Fibroblast of villous mesenchyme (primary cell): Measurements from ENCODE around the gene BCAM. TPM values are rescaled to one million over a fixed set of nuclear protein-coding genes. Genes with fewer than 3 reads are reported as not detected.
A peak's percentile ranks its signal among the peaks of the same experiment; 100 is the strongest.
"Not testable (repeated sequence)": the region's sequence is repeated elsewhere in the genome, so short reads cannot be mapped to it uniquely, and the experiment has no call there.

Experiments used
- DNase-seq: peaks from one replicate; pipeline ENCODE4 v3.0.0-alpha.2; 2010; ENCODE audit warnings: low read depth
- H3K4me3 ChIP-seq: 2 replicates; pipeline ENCODE4 v1.5.1; 2011; ENCODE audit warnings: low read depth, mild to moderate bottlenecking, low read length
- CTCF ChIP-seq: IDR thresholded peaks from 2 replicates; pipeline ENCODE4 v1.5.1; 2012; ENCODE audit warnings: low read depth, mild to moderate bottlenecking, low read length; ENCODE audit not compliant: insufficient read depth
- total RNA-seq: library from RNA; depleted of rRNA; stranded (reverse); fragments of >200 nt; gene quantifications from 2 replicates; pipeline ENCODE4 v1.2.3, GENCODE V29; 2012

BCAM gene
- total RNA-seq, 1 donor = 15.1 TPM

GRCh38 chr19:44770550-44771257 lies 38.2 kb upstream of the BCAM start:
- peak; percentile 72 for TF ChIP-seq CTCF
- DNase-seq = peak; percentile 96
- H3K4me3 ChIP-seq = no peak overlapping the region

- DNase-seq = not testable (repeated sequence)
Measured at GRCh38 chr19:44772144-44772543, 36.8 kb upstream of the BCAM start.

GRCh38 chr19:44772959-44773358 lies 35.9 kb upstream of the BCAM start:
- no peak overlapping the region for H3K4me3 ChIP-seq
- no peak for DNase-seq
- TF ChIP-seq CTCF = no peak

More at GRCh38 chr19:44772144-44772543, 36.8 kb upstream of the BCAM start:
- H3K4me3 ChIP-seq = not testable (repeated sequence)

GRCh38 chr19:44775676-44776240 lies 33.1 kb upstream of the BCAM start:
- DNase-seq = no peak
- no peak for TF ChIP-seq CTCF
- no peak overlapping the region for H3K4me3 ChIP-seq

- no peak for TF ChIP-seq CTCF
- no peak overlapping the region for H3K4me3 ChIP-seq
- DNase-seq = no peak
Measured at GRCh38 chr19:44776402-44777096, 32.4 kb upstream of the BCAM start.

- no peak for DNase-seq
- H3K4me3 ChIP-seq = no peak within 1 kb of the TSS
- TF ChIP-seq CTCF = no peak
Measured at GRCh38 chr19:44777715-44778347, 31.1 kb upstream of the BCAM start, which contains the start of gene CBLC. Gene CBLC (plus strand): TSS chr19:44777890. CDS start chr19:44777932, 42 bp downstream.

GRCh38 chr19:44779150-44779549 lies 29.8 kb upstream of the BCAM start:
- DNase-seq = no peak
- no peak overlapping the region for H3K4me3 ChIP-seq
- no peak for TF ChIP-seq CTCF

- not testable (repeated sequence) for DNase-seq
Measured at GRCh38 chr19:44781694-44782093, 27.2 kb upstream of the BCAM start.

More at GRCh38 chr19:44781694-44782093, 27.2 kb upstream of the BCAM start:
- not testable (repeated sequence) for H3K4me3 ChIP-seq
